ENCODE data around the gene AUTS2. TPM values are rescaled to one million over a fixed set of nuclear protein-coding genes. Genes with fewer than 3 reads are reported as not detected.

Gene AUTS2
- total and polyA plus RNA-seq, 4 donors, result 4.9 to 24.4 (median 7.0) TPM

DNA sequence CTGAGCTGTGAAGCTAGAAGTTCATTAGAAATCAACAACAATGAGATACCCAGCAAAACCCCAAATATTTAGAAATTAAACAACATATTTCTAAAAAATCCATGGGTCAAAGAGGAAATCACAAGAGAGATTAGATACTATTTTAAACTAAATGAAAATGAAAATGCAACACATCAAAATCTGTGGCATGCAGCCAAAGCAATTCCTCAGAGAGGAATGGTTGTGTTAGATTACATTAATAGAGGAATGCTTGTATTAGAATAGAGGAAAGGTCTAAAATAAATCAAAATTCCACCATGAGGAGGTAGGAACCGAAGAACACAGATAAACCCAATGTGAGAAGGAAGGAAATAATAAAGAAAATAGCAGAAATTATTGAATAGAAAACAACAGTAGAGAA, 891.5 kb downstream of the AUTS2 start:
- H3K9me3 ChIP-seq (ENCODE audit: control insufficient read depth in 4 of 4, low read length in 3 of 4), result no peaks in the 10 kb centered on the region
- DNase-seq (ENCODE audit: low spot score), result no peak

DNA sequence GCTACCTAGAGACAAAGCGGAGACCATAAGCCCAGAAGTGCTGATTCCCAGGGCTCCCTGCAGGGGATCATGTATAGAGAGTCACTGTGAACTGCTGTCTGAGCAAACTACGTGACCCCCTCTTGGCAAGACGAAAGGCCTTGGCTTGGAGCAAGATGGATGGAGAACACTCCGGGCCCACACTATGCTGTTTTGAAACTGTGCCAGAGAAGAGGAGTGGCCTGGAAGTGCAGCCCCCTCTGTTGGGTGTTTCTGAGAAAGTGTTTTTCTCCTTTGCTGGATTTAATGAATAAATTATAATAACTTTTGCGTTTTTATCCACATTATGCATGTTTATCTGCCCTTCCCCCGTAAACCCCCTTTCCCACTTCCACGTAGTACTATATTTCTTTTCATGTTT, 894.4 kb downstream of the AUTS2 start:
- Histone ChIP-seq H3K4me1 (ENCODE audit: control insufficient read depth in 4 of 4, insufficient read depth in 4 of 4, low read length in 3 of 4) (no peaks in the 10 kb centered on the region), H3K4me3 (ENCODE audit: low read depth in 1 of 3, low read length in 3 of 3) (no peak overlapping the region), H3K27ac (ENCODE audit: low read depth in 1 of 2, low read length in 2 of 2) (no peak overlapping the region), H3K9ac (ENCODE audit: low read depth in 1 of 2, low read length in 2 of 2) (no peak overlapping the region), H3K9me3 (ENCODE audit: control insufficient read depth in 4 of 4, low read length in 3 of 4) (no peaks in the 10 kb centered on the region), H3K27me3 (ENCODE audit: control insufficient read depth in 4 of 4, insufficient read depth in 4 of 4, low read length in 3 of 4) (no peaks in the 10 kb centered on the region), H3K36me3 (ENCODE audit: control insufficient read depth in 4 of 4, insufficient read depth in 3 of 4, low read depth in 1 of 4, low read length in 3 of 4) (no peaks in the 10 kb centered on the region)
- DNase-seq (ENCODE audit: low spot score), result no peak
- TF ChIP-seq HNF4G (IDR thresholded peaks at IDR 0.05) (no peak), GABPA (IDR thresholded peaks at IDR 0.05 in 1 of 2, conservative IDR thresholded peaks at IDR 0.05 in 1 of 2) (no peak)
- TF ChIP-seq, protein P1, sequence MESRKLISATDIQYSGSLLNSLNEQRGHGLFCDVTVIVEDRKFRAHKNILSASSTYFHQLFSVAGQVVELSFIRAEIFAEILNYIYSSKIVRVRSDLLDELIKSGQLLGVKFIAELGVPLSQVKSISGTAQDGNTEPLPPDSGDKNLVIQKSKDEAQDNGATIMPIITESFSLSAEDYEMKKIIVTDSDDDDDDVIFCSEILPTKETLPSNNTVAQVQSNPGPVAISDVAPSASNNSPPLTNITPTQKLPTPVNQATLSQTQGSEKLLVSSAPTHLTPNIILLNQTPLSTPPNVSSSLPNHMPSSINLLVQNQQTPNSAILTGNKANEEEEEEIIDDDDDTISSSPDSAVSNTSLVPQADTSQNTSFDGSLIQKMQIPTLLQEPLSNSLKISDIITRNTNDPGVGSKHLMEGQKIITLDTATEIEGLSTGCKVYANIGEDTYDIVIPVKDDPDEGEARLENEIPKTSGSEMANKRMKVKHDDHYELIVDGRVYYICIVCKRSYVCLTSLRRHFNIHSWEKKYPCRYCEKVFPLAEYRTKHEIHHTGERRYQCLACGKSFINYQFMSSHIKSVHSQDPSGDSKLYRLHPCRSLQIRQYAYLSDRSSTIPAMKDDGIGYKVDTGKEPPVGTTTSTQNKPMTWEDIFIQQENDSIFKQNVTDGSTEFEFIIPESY (IDR thresholded peaks at IDR 0.05), result no peak
- TF ChIP-seq, protein P2, sequence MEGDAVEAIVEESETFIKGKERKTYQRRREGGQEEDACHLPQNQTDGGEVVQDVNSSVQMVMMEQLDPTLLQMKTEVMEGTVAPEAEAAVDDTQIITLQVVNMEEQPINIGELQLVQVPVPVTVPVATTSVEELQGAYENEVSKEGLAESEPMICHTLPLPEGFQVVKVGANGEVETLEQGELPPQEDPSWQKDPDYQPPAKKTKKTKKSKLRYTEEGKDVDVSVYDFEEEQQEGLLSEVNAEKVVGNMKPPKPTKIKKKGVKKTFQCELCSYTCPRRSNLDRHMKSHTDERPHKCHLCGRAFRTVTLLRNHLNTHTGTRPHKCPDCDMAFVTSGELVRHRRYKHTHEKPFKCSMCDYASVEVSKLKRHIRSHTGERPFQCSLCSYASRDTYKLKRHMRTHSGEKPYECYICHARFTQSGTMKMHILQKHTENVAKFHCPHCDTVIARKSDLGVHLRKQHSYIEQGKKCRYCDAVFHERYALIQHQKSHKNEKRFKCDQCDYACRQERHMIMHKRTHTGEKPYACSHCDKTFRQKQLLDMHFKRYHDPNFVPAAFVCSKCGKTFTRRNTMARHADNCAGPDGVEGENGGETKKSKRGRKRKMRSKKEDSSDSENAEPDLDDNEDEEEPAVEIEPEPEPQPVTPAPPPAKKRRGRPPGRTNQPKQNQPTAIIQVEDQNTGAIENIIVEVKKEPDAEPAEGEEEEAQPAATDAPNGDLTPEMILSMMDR (IDR thresholded peaks at IDR 0.05; ENCODE audit: low read depth, low read length, missing input control), result no peak
- 90% methylated on average over 7 of the region's 7 CpGs for WGBS

More for the DNA sequence above, 891.5 kb downstream of the AUTS2 start:
- Histone ChIP-seq H3K4me1 (ENCODE audit: control insufficient read depth in 4 of 4, insufficient read depth in 4 of 4, low read length in 3 of 4) (no peaks in the 10 kb centered on the region), H3K27me3 (ENCODE audit: control insufficient read depth in 4 of 4, insufficient read depth in 4 of 4, low read length in 3 of 4) (no peaks in the 10 kb centered on the region), H3K9ac (ENCODE audit: low read depth in 1 of 2, low read length in 2 of 2) (no peak overlapping the region), H3K27ac (ENCODE audit: low read depth in 1 of 2, low read length in 2 of 2) (no peak overlapping the region), H3K36me3 (ENCODE audit: control insufficient read depth in 4 of 4, insufficient read depth in 3 of 4, low read depth in 1 of 4, low read length in 3 of 4) (no peaks in the 10 kb centered on the region), H3K4me3 (ENCODE audit: low read depth in 1 of 3, low read length in 3 of 3) (no peak overlapping the region)
- 58% methylated on average over 1 of the region's 1 CpG for WGBS
- TF ChIP-seq HNF4A (conservative IDR thresholded peaks at IDR 0.05) (no peak), EGR1 (IDR thresholded peaks at IDR 0.05; ENCODE audit: low read depth in 2 of 2) (no peak), JUND (IDR thresholded peaks at IDR 0.05) (no peak), YY1 (IDR thresholded peaks at IDR 0.05) (no peak)

DNA sequence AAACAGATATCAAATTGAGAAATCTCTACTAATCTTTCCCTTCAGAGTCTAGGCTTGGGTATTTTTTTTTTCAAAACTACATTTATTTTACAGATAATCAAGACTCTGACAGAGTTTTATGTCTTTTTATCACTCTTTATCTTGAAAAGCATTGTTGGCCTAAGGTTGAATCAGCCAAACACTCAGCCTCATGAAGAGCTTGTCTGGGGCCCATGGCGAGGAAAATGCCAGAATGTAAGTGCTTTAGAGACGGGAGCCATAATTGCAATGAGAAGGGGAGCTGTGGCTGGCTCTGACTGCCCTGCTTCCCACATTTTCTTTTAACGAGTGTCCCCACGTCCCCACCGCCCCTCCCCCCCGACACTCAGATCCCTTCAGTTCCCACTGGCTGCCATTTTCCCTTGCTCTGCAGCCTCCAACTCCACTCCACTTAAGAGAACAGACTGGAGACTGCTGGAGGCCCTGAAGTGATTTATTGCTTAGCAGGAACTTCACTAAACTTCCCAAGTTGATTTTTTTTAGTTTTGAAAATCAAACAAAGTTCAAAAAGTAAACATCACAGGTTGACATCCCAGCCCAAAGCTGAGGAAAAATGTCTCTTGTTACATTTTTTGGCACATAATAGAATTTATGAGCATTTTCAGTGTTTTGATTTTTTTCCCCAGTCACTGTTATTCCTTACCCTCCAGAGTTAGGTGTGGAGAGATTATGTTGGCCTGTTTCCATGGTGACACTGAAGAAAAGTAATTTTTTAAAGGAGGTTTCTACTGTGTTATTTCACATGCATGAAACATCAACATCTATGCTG, 896.2 kb downstream of the AUTS2 start:
- DNase-seq (ENCODE audit: low spot score), result no peak
- H3K36me3 ChIP-seq (ENCODE audit: control insufficient read depth in 4 of 4, insufficient read depth in 3 of 4, low read depth in 1 of 4, low read length in 3 of 4), result no peaks in the 10 kb centered on the region
- no peak overlapping the region for H3K9ac ChIP-seq (ENCODE audit: low read depth in 1 of 2, low read length in 2 of 2)
- no peaks in the 10 kb centered on the region for H3K9me3 ChIP-seq (ENCODE audit: control insufficient read depth in 4 of 4, low read length in 3 of 4)
- no peaks in the 10 kb centered on the region for H3K4me1 ChIP-seq (ENCODE audit: control insufficient read depth in 4 of 4, insufficient read depth in 4 of 4, low read length in 3 of 4)
- H3K4me3 ChIP-seq (ENCODE audit: low read depth in 1 of 3, low read length in 3 of 3), result no peak overlapping the region
- H3K27ac ChIP-seq (ENCODE audit: low read depth in 1 of 2, low read length in 2 of 2), result no peak overlapping the region
- 91% methylated on average over 6 of the region's 6 CpGs for WGBS
- TF ChIP-seq EGR1 (IDR thresholded peaks at IDR 0.05; ENCODE audit: low read depth in 2 of 2), result no peak
- TF ChIP-seq, protein P2 (IDR thresholded peaks at IDR 0.05; ENCODE audit: low read depth, low read length, missing input control), result no peak
- no peak for TF ChIP-seq HNF4G (IDR thresholded peaks at IDR 0.05)
- TF ChIP-seq HNF4A (conservative IDR thresholded peaks at IDR 0.05), result no peak
- no peak for TF ChIP-seq FOXA2 (IDR thresholded peaks at IDR 0.05)
- TF ChIP-seq, protein P3, sequence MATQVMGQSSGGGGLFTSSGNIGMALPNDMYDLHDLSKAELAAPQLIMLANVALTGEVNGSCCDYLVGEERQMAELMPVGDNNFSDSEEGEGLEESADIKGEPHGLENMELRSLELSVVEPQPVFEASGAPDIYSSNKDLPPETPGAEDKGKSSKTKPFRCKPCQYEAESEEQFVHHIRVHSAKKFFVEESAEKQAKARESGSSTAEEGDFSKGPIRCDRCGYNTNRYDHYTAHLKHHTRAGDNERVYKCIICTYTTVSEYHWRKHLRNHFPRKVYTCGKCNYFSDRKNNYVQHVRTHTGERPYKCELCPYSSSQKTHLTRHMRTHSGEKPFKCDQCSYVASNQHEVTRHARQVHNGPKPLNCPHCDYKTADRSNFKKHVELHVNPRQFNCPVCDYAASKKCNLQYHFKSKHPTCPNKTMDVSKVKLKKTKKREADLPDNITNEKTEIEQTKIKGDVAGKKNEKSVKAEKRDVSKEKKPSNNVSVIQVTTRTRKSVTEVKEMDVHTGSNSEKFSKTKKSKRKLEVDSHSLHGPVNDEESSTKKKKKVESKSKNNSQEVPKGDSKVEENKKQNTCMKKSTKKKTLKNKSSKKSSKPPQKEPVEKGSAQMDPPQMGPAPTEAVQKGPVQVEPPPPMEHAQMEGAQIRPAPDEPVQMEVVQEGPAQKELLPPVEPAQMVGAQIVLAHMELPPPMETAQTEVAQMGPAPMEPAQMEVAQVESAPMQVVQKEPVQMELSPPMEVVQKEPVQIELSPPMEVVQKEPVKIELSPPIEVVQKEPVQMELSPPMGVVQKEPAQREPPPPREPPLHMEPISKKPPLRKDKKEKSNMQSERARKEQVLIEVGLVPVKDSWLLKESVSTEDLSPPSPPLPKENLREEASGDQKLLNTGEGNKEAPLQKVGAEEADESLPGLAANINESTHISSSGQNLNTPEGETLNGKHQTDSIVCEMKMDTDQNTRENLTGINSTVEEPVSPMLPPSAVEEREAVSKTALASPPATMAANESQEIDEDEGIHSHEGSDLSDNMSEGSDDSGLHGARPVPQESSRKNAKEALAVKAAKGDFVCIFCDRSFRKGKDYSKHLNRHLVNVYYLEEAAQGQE (IDR thresholded peaks at IDR 0.05), result no peak
- no peak for TF ChIP-seq RXRA (IDR thresholded peaks at IDR 0.05)
- H3K27me3 ChIP-seq (ENCODE audit: control insufficient read depth in 4 of 4, insufficient read depth in 4 of 4, low read length in 3 of 4), result no peaks in the 10 kb centered on the region
